HG02885 (cell line): ENCODE data around the gene ACP1.
"Not testable (repeated sequence)": the region's sequence is repeated elsewhere in the genome, so short reads cannot be mapped to it uniquely, and the experiment has no call there.

ENCODE experiments used
- ATAC-seq: cut with Tn5 transposase; IDR thresholded peaks from one replicate; pipeline ENCODE4 v1.9.1; 2021; ENCODE audit warnings: mild to moderate bottlenecking; ENCODE audit not compliant: unreplicated experiment, poor library complexity

Gene ACP1

DNA sequence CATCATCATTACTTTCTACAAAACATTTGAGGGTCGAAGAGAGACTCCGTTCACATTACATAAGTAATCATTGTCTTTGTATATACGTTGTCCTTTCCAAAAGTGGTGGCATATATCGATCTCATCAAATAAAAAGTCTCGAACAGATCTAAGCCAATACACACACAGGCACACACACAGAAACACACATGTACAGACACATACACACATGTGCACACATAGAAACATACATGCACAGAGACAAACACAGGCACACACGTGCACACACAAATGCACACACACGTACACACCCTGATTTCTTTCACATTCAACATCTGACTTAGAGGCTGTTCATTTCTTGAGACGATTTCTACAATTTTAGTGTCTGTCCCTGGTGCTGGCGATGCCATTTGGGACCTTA is 40.6 kb downstream of the ACP1 start:
- no peak for ATAC-seq

DNA sequence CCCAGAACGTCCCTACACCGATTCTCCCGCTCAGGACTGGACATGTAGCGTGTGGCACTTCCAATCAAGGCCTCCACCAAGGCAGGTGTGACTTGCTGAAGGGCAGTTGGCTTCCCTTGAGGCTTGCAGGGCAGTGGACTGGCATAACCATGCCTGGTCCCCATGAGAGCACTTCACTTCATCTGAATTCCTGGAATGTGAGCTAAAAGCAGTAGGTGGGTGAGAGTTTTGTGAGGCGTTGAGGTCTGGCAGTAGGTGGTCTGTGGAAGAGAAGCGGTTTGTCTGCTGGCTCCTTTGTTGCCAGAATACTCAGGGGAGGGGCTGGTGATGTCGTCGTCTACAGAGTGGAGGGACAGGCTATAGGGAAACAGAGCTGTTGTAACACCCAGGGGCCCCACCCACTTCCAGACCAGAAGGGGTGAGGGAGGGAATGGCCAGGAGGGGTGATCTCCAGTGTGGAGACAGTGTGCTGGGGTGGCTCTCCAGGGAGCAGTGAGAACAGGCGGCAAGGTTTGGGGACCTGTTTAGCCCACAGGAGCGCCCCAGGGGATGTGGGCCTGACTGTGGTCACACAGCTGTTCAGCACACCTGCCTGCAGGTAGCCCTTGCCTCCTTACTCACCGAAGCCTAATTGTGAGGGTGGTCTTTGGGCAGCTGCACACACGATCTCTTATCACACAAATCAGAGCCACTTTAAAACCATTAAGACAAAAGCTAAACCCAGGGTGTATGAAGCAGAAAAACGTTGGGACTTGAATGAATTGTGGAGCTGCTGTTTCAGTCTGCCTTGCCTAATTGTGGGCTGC is 44.6 kb downstream of the ACP1 start:
- ATAC-seq: no peak

DNA sequence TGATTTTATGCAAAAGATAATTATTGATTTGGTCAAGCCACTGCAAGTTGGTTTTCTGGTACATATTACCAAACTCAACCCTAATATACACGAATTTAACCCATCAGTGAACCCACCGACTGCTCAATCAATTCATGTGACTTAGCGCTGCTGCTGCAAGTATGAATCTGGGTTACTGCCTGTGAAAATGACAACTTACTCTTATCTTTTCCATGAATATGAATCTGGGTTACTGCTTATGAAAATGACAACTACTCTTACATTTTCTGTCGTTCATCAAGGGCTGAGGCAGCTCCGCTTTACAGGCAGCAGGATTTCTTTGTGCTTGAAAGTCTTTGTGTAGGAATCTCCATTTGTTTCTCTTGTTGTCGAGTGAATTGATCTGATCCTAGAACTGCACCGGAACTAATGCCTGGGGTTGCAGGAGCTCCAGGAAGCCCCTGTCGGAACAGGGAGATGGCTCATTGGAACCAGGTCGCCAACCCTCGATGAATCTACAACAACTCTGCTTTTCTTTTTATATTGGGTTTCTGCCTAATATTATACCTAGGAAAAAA is 45.3 kb downstream of the ACP1 start:
- ATAC-seq: no peak

- ATAC-seq: no peak
Observed at GRCh38 chr2:310994-311393, 46.2 kb downstream of the ACP1 start.

DNA sequence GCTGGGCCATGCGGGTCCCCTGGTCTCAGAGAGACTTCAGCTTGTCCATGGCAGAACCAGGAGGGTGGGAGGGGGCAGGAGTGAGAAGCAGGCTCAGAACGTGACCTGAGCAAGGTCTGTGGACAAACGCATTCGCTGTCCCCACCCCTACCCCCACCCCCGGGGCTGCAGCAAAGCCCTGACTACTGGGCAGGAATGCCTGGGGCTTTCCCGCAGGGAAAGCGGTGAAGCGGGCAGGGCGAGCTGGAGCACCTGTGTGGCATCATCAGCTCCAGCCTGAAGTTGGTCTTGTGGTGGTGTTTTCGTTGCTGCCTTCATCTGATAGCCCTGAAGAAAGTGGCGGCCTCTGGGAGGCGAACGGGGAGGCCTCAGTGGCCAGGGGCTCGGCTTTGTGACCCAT is 49.2 kb downstream of the ACP1 start:
- no peak for ATAC-seq

GRCh38 chr2:314561-315336 is 50.0 kb downstream of the ACP1 start:
- ATAC-seq: no peak

DNA sequence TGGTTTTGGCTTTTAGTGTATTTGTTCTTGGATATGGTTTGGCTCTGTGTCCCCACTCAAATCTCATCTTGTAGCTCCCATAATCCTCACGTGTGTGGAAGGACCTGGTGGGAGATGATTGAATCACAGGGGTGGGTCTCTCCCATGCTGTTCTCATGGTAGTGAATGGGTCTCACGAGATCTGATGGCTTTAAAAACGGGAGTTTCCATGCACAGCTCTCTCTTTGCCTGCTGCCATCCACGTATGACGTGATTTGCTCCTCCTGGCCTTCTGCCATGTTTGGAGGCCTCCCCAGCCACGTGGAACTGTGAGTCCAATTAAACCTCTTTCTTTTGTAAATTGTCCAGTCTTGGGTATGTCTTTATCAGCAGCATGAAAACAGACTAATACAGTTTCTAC is 51.2 kb downstream of the ACP1 start:
- ATAC-seq: not testable (repeated sequence)

GRCh38 chr2:316381-316780 is 51.6 kb downstream of the ACP1 start:
- ATAC-seq: no peak

DNA sequence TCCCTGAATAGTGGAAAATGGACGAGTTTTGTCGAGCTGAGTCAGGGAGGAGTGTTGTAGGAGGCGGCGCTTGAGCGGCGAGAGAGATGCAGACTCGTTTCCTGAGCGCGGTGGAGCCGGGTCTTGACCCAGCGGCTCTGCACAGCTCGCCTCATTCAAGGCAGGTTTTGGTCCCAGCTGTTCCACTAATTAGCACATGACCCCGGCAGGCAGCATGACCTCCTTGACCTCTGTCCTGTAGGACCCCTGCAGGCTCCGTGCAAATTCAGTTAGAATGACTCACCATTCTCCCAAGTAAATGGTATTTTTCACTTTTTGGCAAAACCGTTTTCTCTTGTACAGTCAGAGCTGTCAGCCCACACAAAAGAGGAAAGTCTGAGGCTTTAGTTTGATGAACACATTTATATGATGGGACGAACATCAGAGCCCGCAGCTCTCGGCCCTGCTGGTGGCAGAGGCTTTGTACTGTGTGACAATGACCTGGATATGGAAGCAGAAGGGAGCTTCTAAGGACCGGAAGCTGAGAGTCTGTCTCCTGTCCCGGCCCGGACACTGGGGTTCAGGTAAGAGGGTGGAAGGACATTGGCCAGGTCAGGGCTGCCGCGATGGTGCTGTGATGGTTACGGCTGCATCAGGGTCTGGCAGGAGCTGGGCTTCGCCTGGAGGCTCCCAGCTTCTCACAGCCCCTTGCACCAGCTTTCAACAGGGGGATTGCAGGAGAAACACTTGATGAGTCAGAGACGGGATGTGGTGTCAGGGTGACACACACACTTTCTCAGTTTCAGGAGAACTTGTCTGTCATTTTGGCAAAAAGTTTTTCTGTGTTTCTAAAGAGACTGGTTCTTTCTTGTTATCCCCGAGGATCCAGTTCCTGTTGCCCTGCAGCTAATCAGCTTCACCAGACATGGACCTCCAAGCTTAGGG is 53.0 kb downstream of the ACP1 start:
- ATAC-seq: no peak

DNA sequence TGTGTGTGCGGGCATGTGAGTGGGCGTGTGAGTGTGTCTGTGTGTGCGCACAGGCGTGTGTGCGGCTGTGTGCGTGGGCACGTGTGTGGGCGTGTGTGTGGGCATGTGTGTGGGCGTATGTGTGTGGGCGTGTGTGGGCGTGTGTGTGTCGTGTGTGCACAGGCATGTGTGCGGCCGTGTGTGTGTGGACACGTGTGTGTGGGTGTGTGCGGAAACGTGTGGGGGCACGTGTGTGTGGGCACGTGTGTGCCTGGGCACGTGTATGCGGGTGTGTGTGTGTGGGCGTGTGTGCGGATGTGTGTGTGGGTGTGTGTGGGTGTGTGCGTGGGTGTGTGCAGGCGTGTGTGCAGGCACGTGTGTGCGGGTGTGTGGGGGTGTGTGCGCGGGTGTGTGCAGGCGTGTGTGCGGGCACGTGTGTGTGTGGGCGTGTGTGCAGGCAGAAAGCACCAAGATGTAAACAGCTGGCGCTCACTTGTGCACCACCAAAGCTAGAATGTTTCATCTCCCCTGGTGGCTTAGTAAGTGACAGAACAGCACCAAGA is 54.4 kb downstream of the ACP1 start:
- ATAC-seq: no peak

DNA sequence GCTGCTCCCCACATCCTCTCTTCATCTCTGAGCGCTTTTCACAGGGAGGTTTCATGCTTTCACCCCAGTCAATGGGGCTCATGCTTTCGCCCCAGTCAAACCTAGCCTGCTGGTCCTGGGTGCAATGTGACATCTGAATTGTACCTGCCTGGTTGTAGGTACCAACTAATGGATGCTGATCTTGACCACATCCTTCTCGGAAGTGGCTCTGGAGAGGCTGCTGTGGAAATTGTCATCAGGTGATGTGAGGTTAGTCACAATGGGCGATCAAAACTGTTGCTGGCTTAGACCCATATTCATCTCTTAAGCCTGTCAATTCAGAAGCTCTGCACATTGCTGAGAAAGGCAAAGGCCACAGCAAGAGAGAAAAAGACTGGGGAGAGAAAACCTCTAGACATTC is 55.8 kb downstream of the ACP1 start:
- no peak for ATAC-seq

DNA sequence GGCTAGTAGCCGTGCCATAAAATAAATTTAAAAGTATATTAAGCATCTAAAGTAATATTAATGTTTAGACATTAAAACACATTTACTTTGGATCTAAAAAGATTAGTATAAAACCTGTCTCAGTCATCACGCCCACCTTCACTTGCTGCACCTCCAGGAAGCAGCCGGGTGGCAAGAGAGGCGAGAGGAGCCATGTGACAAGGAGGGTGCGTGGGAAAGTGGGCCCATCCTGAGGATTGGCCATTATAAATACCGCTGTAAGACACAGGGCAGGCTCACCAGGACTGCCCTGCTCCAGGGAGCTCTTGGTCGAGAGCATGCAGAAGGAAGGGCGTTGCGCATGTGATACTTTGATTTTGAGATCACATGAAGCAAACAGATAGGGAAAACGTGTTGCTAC is 57.6 kb downstream of the ACP1 start:
- ATAC-seq: no peak

- no peak for ATAC-seq
Observed at GRCh38 chr2:323035-323434, 58.3 kb downstream of the ACP1 start.
